Measurements from ENCODE around the gene NUTM2B.
"Not testable (repeated sequence)": the region's sequence is repeated elsewhere in the genome, so short reads cannot be mapped to it uniquely, and the experiment has no call there.

NUTM2B gene

DNA sequence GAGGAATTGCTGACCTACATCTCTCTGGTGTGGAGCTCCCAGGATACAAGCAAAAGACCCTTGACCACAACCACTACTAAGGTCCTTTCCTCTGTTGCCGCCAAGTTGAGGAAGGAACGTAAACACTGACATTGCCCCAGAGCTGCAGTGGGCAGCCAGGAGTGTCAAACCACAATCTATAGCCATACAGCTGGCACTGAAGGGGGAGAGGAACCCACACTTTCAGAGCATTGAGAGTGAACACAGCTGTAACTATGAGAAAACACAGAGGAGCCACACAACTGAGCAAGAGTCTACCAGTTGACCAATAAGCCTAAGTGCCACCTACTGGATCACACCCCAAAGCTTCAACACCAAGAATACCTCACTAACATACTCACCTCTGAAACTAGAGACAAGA is 45.5 kb downstream of the NUTM2B start:
- DNase-seq (ENCODE audit: low read depth): not testable (repeated sequence)

- not testable (repeated sequence) for DNase-seq (ENCODE audit: low read depth)
Measured at GRCh38 chr10:79753601-79754000, 50.6 kb downstream of the NUTM2B start.

- DNase-seq (ENCODE audit: low read depth): not testable (repeated sequence)
Measured at GRCh38 chr10:79758297-79758993, 55.4 kb downstream of the NUTM2B start.

Data from T-helper 22 cell (primary cell).